Measurements from ENCODE around the gene HMGA1.
A peak's percentile ranks its signal among the peaks of the same experiment; 100 is the strongest.

HMGA1 gene

GRCh38 chr6:34281702-34282334, 45.1 kb downstream of the HMGA1 start:
- DNase-seq (ENCODE audit: low spot score in 2 of 2), result no peak
- no peak overlapping the region for H3K4me3 Mint-ChIP-seq
- no peak for ATAC-seq
- H3K36me3 Mint-ChIP-seq, result peaks cover 15% of the 10 kb centered on the region
- no peak overlapping the region for H3K27ac Mint-ChIP-seq
- H3K9me3 Mint-ChIP-seq, result no peaks in the 10 kb centered on the region
- peaks cover 5% of the 10 kb centered on the region for H3K4me1 Mint-ChIP-seq

GRCh38 chr6:34284563-34285447, 48.1 kb downstream of the HMGA1 start:
- no peaks in the 10 kb centered on the region for H3K4me1 Mint-ChIP-seq
- no peak overlapping the region for H3K4me3 Mint-ChIP-seq

GRCh38 chr6:34285448-34286164, 48.9 kb downstream of the HMGA1 start:
- no peak overlapping the region for H3K4me3 Mint-ChIP-seq
- H3K27ac Mint-ChIP-seq, result peak overlapping the region; percentile 50
- peaks cover 38% of the 10 kb centered on the region for H3K36me3 Mint-ChIP-seq
- ATAC-seq, result no peak
- DNase-seq (ENCODE audit: low spot score in 2 of 2), result no peak
- no peaks in the 10 kb centered on the region for H3K4me1 Mint-ChIP-seq
- H3K9me3 Mint-ChIP-seq, result no peaks in the 10 kb centered on the region

More at GRCh38 chr6:34284563-34285447, 48.1 kb downstream of the HMGA1 start:
- no peak for DNase-seq (ENCODE audit: low spot score in 2 of 2)
- Mint-ChIP-seq H3K36me3 (peaks cover 33% of the 10 kb centered on the region), H3K9me3 (no peaks in the 10 kb centered on the region), H3K27ac (peak overlapping the region; percentile 50)
- ATAC-seq, result no peak

GRCh38 chr6:34288581-34288980, 51.9 kb downstream of the HMGA1 start:
- Mint-ChIP-seq H3K9me3 (no peaks in the 10 kb centered on the region), H3K36me3 (peaks cover 57% of the 10 kb centered on the region), H3K27ac (peak overlapping the region; percentile 72), H3K4me3 (no peak overlapping the region), H3K4me1 (no peaks in the 10 kb centered on the region)
- peak in 1 of 2 donors; percentile 54 for DNase-seq (ENCODE audit: low spot score in 2 of 2)
- ATAC-seq, result peak; percentile 66

- Mint-ChIP-seq H3K9me3 (no peaks in the 10 kb centered on the region), H3K36me3 (peaks cover 62% of the 10 kb centered on the region), H3K27ac (peak overlapping the region; percentile 72), H3K4me1 (no peaks in the 10 kb centered on the region), H3K4me3 (no peak overlapping the region)
- ATAC-seq, result no peak
- DNase-seq (ENCODE audit: low spot score in 2 of 2), result no peak
Observed at GRCh38 chr6:34289137-34289536, 52.5 kb downstream of the HMGA1 start.

- ATAC-seq (no peak), DNase-seq (ENCODE audit: low spot score in 2 of 2) (no peak)
- no peaks in the 10 kb centered on the region for H3K9me3 Mint-ChIP-seq
- peaks cover 65% of the 10 kb centered on the region for H3K36me3 Mint-ChIP-seq
- H3K4me3 Mint-ChIP-seq, result no peak overlapping the region
- H3K4me1 Mint-ChIP-seq, result peaks cover 6% of the 10 kb centered on the region
- H3K27ac Mint-ChIP-seq, result no peak overlapping the region
Observed at GRCh38 chr6:34292954-34293353, 56.3 kb downstream of the HMGA1 start.

- no peak overlapping the region for H3K4me3 Mint-ChIP-seq
- peak; percentile 96 for ATAC-seq
- peaks cover 41% of the 10 kb centered on the region for H3K36me3 Mint-ChIP-seq
- H3K9me3 Mint-ChIP-seq, result no peaks in the 10 kb centered on the region
- H3K27ac Mint-ChIP-seq, result peak overlapping the region; percentile 66
- no peak for DNase-seq (ENCODE audit: low spot score in 2 of 2)
- peaks cover 6% of the 10 kb centered on the region for H3K4me1 Mint-ChIP-seq
Observed at GRCh38 chr6:34295721-34296120, 59.0 kb downstream of the HMGA1 start.

All from stimulated activated effector memory CD8-positive, alpha-beta T cell treated with anti-CD3 and anti-CD28 coated beads, Interleukin-12 subunit alpha, Interleukin-12 subunit beta, amount 100 ng/mL, for 72 hours (primary cell).